GM18951 (cell line): ENCODE measurements around the gene RETNLB.

Experiments used
- POLR2A ChIP-seq: IDR thresholded peaks from 4 replicates; pipeline ENCODE4 v1.6.1; 2011; ENCODE audit warnings: mild to moderate bottlenecking; ENCODE audit not compliant: insufficient read length, insufficient read depth; ENCODE audit errors: extremely low read depth
- in situ Hi-C: fragments of 300-500 bp; cut with MboI; formaldehyde crosslinking; loops from one replicate; pipeline ENCODE4 v1.12.0; 2022; ENCODE audit warnings: low sequenced_read_pairs, mixed read lengths, inconsistent platforms; ENCODE audit not compliant: unreplicated experiment

The RETNLB gene

DNA sequence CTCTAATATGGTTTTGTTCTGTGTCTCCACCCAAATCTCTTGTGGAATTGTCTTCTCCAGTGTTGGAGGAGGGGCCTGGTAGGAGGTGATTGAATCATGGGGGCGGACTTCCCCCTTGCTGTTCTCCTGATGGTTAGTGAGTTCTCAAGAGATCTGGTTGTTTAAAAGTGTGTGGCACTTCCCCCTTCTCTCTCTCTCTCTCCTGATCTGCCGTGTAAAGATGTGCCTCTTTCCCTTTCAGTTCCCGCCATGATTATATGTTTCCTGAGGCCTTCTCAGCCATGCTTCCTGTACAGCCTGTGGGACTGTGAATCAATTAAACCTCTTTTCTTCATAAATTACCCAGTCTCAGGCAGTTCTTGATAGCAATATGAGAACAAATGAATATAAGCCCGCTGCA, 33.1 kb downstream of the RETNLB start:
- in situ Hi-C loops: no loop called here
- TF ChIP-seq POLR2A: no peak

DNA sequence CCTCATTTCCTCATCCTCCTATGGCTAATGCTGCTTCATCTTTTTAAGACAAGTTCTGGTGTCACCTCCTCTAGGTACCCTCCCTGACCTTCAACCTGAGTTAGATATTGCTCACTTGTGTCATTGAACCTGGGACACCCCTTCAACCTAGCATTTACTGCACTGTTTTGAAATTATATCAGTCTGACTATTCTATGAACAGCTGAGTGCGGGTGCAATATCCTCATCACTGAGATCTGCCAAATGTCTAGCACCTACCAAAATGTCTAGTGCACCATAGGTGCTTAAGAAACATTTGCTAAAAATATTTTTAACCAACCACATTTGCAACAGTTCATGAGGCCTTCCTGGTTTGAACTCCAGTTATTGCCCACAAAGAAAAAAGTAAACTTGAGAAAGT, 34.5 kb downstream of the RETNLB start:
- in situ Hi-C loops: no loop called here
- no peak for TF ChIP-seq POLR2A

DNA sequence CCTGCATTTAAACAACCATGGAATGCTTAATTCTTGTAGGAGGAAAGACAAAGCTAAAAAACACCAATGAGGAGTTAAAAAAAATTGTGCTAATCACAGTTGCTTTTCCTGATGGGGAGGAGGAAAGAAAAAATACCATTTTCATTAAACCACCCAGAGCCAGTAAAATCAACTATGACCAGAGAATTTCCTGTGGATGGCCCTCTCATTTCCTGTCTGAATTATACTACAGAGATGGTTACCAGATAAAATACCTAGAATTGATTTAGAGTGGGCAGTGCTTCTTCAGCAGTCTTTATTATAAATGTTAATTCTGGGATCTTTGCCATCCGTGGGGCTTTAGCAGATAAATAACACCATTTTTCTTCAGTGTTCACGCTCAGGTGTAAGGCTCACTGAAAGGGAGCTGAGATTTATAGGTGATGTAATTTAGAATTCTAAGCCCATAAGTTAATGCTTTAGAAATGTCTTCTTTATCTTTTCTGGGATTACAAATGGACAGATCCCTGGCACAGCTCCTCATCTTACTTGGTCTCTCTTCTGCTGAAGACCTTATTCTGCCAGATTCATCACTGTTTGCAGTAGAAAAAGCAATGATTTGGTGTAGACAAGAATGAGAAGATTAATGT, 37.9 kb downstream of the RETNLB start:
- in situ Hi-C loops: no loop called here
- TF ChIP-seq POLR2A: no peak

DNA sequence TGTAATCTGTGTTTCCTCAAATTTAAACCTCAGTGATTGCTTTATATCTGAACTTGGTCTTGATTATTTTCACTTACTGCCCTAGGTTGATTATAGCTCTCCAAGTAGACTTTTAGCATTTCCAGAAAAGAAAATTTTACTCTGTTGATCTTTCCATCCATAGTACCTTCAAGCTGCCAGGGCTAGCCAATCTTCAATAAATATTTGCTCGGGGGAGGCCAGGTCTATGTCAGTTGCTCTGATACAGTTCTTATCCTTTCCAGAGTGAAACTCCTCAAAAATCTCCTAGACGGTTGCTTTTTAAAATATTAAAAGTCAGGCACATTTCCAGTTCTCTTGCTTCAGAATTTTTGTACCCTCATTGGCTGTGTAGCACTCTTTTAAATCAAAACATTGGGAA, 38.8 kb downstream of the RETNLB start:
- no peak for TF ChIP-seq POLR2A
- in situ Hi-C loops: no loop called here

DNA sequence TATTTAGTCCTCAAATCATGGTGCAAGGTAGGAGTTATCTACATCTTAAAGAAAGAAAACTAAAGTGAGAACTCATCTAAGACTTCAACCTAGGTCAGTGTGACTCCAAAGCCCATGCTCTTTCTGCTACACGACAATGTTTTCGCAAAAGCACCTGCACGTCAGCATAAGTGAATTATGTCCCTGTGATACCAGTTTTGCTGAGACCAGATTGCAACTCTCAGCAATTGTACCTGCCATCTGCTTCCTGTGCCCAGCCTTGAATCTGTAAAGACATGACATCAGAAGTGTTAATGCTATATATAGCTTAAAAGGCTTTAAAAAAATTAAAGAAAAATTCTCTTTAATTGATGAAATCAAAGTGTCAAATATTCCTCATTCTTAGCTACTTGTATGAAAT, 43.4 kb downstream of the RETNLB start:
- no peak for TF ChIP-seq POLR2A
- in situ Hi-C loops: no loop called here

DNA sequence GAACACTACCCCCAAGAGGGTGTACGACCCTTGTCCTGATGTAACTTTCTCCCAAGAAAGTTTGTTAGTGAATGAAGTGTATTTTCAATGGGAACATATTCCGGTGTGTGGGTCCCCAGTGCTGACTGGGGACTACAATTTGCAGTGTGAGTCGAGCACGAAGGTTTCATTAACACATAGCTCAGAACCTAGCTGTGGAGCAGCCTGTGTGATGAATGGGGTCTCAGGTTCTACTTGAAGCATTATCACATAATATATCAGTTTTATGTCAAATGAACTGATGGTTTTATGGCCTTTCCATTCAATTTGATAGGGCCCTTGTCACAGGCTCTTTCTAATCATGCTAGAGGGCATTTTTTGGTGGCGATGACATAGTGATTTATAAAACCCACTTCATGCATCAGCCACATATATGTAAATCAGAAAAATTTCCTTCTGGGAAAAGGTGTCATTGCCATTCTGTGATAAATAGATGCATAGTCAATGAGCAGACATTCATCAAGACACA, 44.1 kb downstream of the RETNLB start:
- in situ Hi-C loops: no loop called here
- no peak for TF ChIP-seq POLR2A
